ENCODE measurements around the gene TEX36. TPM values are rescaled to one million over a fixed set of nuclear protein-coding genes. Genes with fewer than 3 reads are reported as not detected.
A peak's percentile ranks its signal among the peaks of the same experiment; 100 is the strongest.

The TEX36 gene
- total and polyA plus RNA-seq, 2 of the 13 experiments (the other 11 are each of a cell fraction or from before 2014, with no cell fraction given) = not detected

- TF ChIP-seq ZNF740 (CRISPR knock-in tag; IDR thresholded peaks at IDR 0.05) = 0 out of 2 replicates have a peak, but pooled peaks have one; percentile 27
- TF ChIP-seq IRF2 (CRISPR knock-in tag; IDR thresholded peaks at IDR 0.05) = peak; percentile 19
- no peak for TF ChIP-seq ZNF782 (CRISPR knock-in tag; IDR thresholded peaks at IDR 0.05; ENCODE audit: borderline replicate concordance)
- TF ChIP-seq KDM2A (CRISPR knock-in tag; IDR thresholded peaks at IDR 0.05; ENCODE audit: borderline replicate concordance, low read depth) = peak; percentile 66; the same call in 1 of the 2 replicates
- TF ChIP-seq HOMEZ (CRISPR knock-in tag; IDR thresholded peaks at IDR 0.05; ENCODE audit: low read depth) = 0 out of 2 replicates have a peak, but pooled peaks have one; percentile 11
- no peak for TF ChIP-seq RFXANK (CRISPR knock-in tag; IDR thresholded peaks at IDR 0.05)
- 0 out of 2 replicates have a peak, but pooled peaks have one; percentile 49 for TF ChIP-seq REPIN1 (CRISPR knock-in tag; IDR thresholded peaks at IDR 0.05; ENCODE audit: borderline replicate concordance, low read depth)
- TF ChIP-seq KMT2B (CRISPR knock-in tag; IDR thresholded peaks at IDR 0.05) = peak; percentile 60
- TF ChIP-seq ZNF264 (CRISPR knock-in tag; IDR thresholded peaks at IDR 0.05) = peak; percentile 82
- TF ChIP-seq GPBP1L1 (CRISPR knock-in tag; IDR thresholded peaks at IDR 0.05) = no peak
- peak; percentile 90 for TF ChIP-seq TBX2 (CRISPR knock-in tag; IDR thresholded peaks at IDR 0.05; ENCODE audit: borderline replicate concordance)
- peak; percentile 83 for TF ChIP-seq GABPA (IDR thresholded peaks at IDR 0.05; ENCODE audit: low read depth, low read length)
- TF ChIP-seq GABPA (CRISPR knock-in tag; IDR thresholded peaks at IDR 0.05; ENCODE audit: low read depth) = peak; percentile 95
- no peak for TF ChIP-seq ZNF282 (IDR thresholded peaks at IDR 0.05; ENCODE audit: partially characterized antibody)
- peak; percentile 37 for TF ChIP-seq MED8 (CRISPR knock-in tag; IDR thresholded peaks at IDR 0.05; ENCODE audit: insufficient replicate concordance)
- peak; percentile 45; the same call in 1 of the 2 replicates for TF ChIP-seq MLX (CRISPR knock-in tag; IDR thresholded peaks at IDR 0.05)
- no peak for TF ChIP-seq HNRNPUL1 (IDR thresholded peaks at IDR 0.05; ENCODE audit: low read depth, low read length)
- no peak; the same call in 1 of the 2 replicates for TF ChIP-seq KLF13 (CRISPR knock-in tag; IDR thresholded peaks at IDR 0.05)
- no peak for TF ChIP-seq EHMT2 (IDR thresholded peaks at IDR 0.05; ENCODE audit: borderline replicate concordance, low read depth, low read length)
- peak; percentile 85; the same call in 1 of the 2 replicates for TF ChIP-seq LBX2 (CRISPR knock-in tag; IDR thresholded peaks at IDR 0.05; ENCODE audit: borderline replicate concordance)
- peak; percentile 96 for TF ChIP-seq ZNF709 (CRISPR knock-in tag; IDR thresholded peaks at IDR 0.05)
- no peak for TF ChIP-seq NR3C1 (CRISPR knock-in tag; IDR thresholded peaks at IDR 0.05)
- peak; percentile 95; the same call in 1 of the 2 replicates for TF ChIP-seq ZNF615 (CRISPR knock-in tag; IDR thresholded peaks at IDR 0.05; ENCODE audit: borderline replicate concordance)
- TF ChIP-seq ZNF296 (CRISPR knock-in tag; conservative IDR thresholded peaks at IDR 0.05) = no peak
- TF ChIP-seq ARHGAP35 (CRISPR knock-in tag; IDR thresholded peaks at IDR 0.05; ENCODE audit: borderline replicate concordance) = peak; percentile 65; the same call in 1 of the 2 replicates
- TF ChIP-seq ZNF33A (CRISPR knock-in tag; IDR thresholded peaks at IDR 0.05; ENCODE audit: borderline replicate concordance) = peak; percentile 95
- TF ChIP-seq ZNF468 (CRISPR knock-in tag; IDR thresholded peaks at IDR 0.05) = 0 out of 2 replicates have a peak, but pooled peaks have one; percentile 87
Measured at GRCh38 chr10:125719173-125720001, 36.4 kb upstream of the TEX36 start, which contains the start of gene EDRF1 (continued).

Measured in HepG2 (cell line).